HCT116 (cell line): ENCODE measurements around the gene RASL11A. TPM values are rescaled to one million over a fixed set of nuclear protein-coding genes. Genes with fewer than 3 reads are reported as not detected.

Experiments
- ATAC-seq: fragments of 200-7000 bp; cut with Tn5 transposase; 2 replicates; pipeline ENCODE4 v1.9.1; 2020; ENCODE audit warnings: mild to moderate bottlenecking, moderate library complexity
- BruUV-seq: library from RNA; stranded (reverse); fragments of 400-500 nt; replicated peaks from 2 replicates; lab custom pipeline; 2021; lab: Mats Ljungman, UMichigan
- CTCF ChIA-PET: fragments of 300-600 bp; sonication (Branson Sonifier 250); formaldehyde crosslinking; loops from one replicate; lab custom pipeline; 2021; ENCODE audit warnings: antibody characterized with exemption; lab: Charles Lee
- POLR2A ChIA-PET: fragments of 300-600, 350-600 bp; sonication (Branson Sonifier 250); formaldehyde crosslinking; loops from one replicate; lab custom pipeline; 2021; ENCODE audit warnings: antibody characterized with exemption; lab: Charles Lee
- RAD21 ChIA-PET, 2 experiments: fragments of 300-600 bp; sonication (Branson Sonifier 250); formaldehyde crosslinking; loops; one replicate each; lab custom pipeline; 2023; ENCODE audit warnings: low total read pairs in 2 of 2; ENCODE audit not compliant: uncharacterized antibody in 2 of 2, unreplicated experiment in 2 of 2, low non-redundant PET in 1 of 2; lab: Charles Lee
- DNase-seq: peaks from one replicate; pipeline ENCODE4 v3.0.0-alpha.2; 2010; ENCODE audit warnings: low read depth, low spot score
- H2AFZ ChIP-seq: fragments of 200-600 bp; shearing (Covaris generic), sonication (generic); 2 replicates; pipeline ENCODE4 v1.6.1; 2017; ENCODE audit warnings: low read depth, mixed run types, mixed read lengths, antibody characterized with exemption, low read length; ENCODE audit not compliant: poor library complexity, severe bottlenecking
- H3K27ac ChIP-seq: 2 replicates; pipeline ENCODE4 v1.5.1; 2012; ENCODE audit warnings: low read depth, low read length
- H3K27me3 ChIP-seq: fragments of 200-600 bp; sonication (generic); 2 replicates; pipeline ENCODE4 v1.6.1; 2016; ENCODE audit warnings: mixed run types, low read length, mixed read lengths; ENCODE audit not compliant: insufficient read depth
- H3K36me3 ChIP-seq, 2 experiments: fragments of 200-500 bp in 1 of 2; fragments of 200-600 bp in 1 of 2; sonication (Bioruptor generic) in 1 of 2; sonication (generic) in 1 of 2; 2 replicates each; pipeline versions ENCODE4 v1.5.1 to v1.6.1; 2014 to 2016; ENCODE audit warnings: low read length in 2 of 2, inconsistent platforms in 1 of 2, mixed read lengths in 1 of 2, mixed run types in 1 of 2; ENCODE audit not compliant: insufficient read depth in 2 of 2, control insufficient read depth in 1 of 2
- H3K4me1 ChIP-seq, 2 experiments: fragments of 200-600 bp in 1 of 2; sonication (generic) in 1 of 2; 2 replicates each; pipeline versions ENCODE4 v1.5.1 to v1.6.1; 2012 to 2017; ENCODE audit warnings: low read length in 2 of 2, inconsistent platforms in 1 of 2, mild to moderate bottlenecking in 1 of 2, mixed read lengths in 1 of 2, mixed run types in 1 of 2, moderate library complexity in 1 of 2; ENCODE audit not compliant: insufficient read depth in 2 of 2, control insufficient read depth in 1 of 2
- H3K4me2 ChIP-seq: fragments of 200-600 bp; sonication (generic); 2 replicates; pipeline ENCODE4 v1.6.1; 2017; ENCODE audit warnings: mixed run types, low read length, mixed read lengths
- H3K4me3 ChIP-seq, 2 experiments: fragments of 200-600 bp in 1 of 2; sonication (generic) in 1 of 2; replicated peaks in 1 of 2; 2 replicates each; pipeline ENCODE4 v1.5.1; 2011 to 2016; ENCODE audit warnings: low read length in 2 of 2, control low read depth in 1 of 2, low read depth in 1 of 2, mild to moderate bottlenecking in 1 of 2, mixed read lengths in 1 of 2, mixed run types in 1 of 2
- H3K79me2 ChIP-seq: fragments of 200-600 bp; sonication (generic); 2 replicates; pipeline ENCODE4 v1.6.1; 2017; ENCODE audit warnings: mild to moderate bottlenecking, mixed run types, low read length, moderate library complexity, mixed read lengths; ENCODE audit not compliant: insufficient read depth
- H3K9ac ChIP-seq: fragments of 200-600 bp; sonication (generic); 2 replicates; pipeline ENCODE4 v1.6.1; 2016; ENCODE audit warnings: low read length, mixed read lengths
- H3K9me2 ChIP-seq: fragments of 200-600 bp; sonication (generic), shearing (Covaris generic); 2 replicates; pipeline ENCODE4 v1.6.1; 2017; ENCODE audit warnings: mixed run types, mild to moderate bottlenecking, moderate library complexity; ENCODE audit not compliant: insufficient read depth
- H3K9me3 ChIP-seq, 2 experiments: fragments of 200-500 bp in 1 of 2; fragments of 200-600 bp in 1 of 2; sonication (Bioruptor generic) in 1 of 2; sonication (generic) in 1 of 2; 2 replicates each; pipeline ENCODE4 v1.6.1; 2014 to 2017; ENCODE audit warnings: low read length in 2 of 2, mixed read lengths in 2 of 2, inconsistent platforms in 1 of 2, low read depth in 1 of 2, mild to moderate bottlenecking in 1 of 2, mixed run types in 1 of 2, moderate library complexity in 1 of 2; ENCODE audit not compliant: control insufficient read depth in 1 of 2, insufficient read depth in 1 of 2
- H4K20me1 ChIP-seq: fragments of 200-600 bp; sonication (generic), shearing (Covaris generic); 2 replicates; pipeline ENCODE4 v1.6.1; 2017; ENCODE audit warnings: mixed run types, mild to moderate bottlenecking, moderate library complexity; ENCODE audit not compliant: insufficient read depth
- ATF3 ChIP-seq: IDR thresholded peaks from 2 replicates; pipeline ENCODE4 v1.6.1; 2012
- CBX3 ChIP-seq: IDR thresholded peaks from 2 replicates; pipeline ENCODE4 v1.6.1; 2012; ENCODE audit warnings: low read depth
- CEBPB ChIP-seq: IDR thresholded peaks from 2 replicates; pipeline ENCODE4 v1.6.1; 2012; ENCODE audit warnings: low read depth
- ELF1 ChIP-seq: IDR thresholded peaks from 2 replicates; pipeline ENCODE4 v1.6.1; 2012; ENCODE audit warnings: low read depth, borderline replicate concordance
- EZH2 ChIP-seq: fragments of 200-600 bp; sonication (generic); IDR thresholded peaks from 2 replicates; pipeline ENCODE4 v1.6.1; 2017; ENCODE audit warnings: antibody characterized with exemption, mixed run types
- EZH2phosphoT487 ChIP-seq: fragments of 200-600 bp; IDR thresholded peaks from 2 replicates; pipeline ENCODE4 v1.6.1; 2018; ENCODE audit warnings: antibody characterized with exemption, borderline replicate concordance
- FOSL1 ChIP-seq: IDR thresholded peaks from 2 replicates; pipeline ENCODE4 v1.6.1; 2012; ENCODE audit warnings: low read depth
- JUND ChIP-seq: IDR thresholded peaks from 2 replicates; pipeline ENCODE4 v1.6.1; 2012
- POLR2A ChIP-seq: IDR thresholded peaks from 2 replicates; pipeline ENCODE4 v1.7.0; 2011; ENCODE audit warnings: borderline replicate concordance; ENCODE audit not compliant: insufficient read depth, insufficient read length; ENCODE audit errors: extremely low read depth
- RAD21 ChIP-seq: IDR thresholded peaks from 2 replicates; pipeline ENCODE4 v1.6.1; 2012; ENCODE audit warnings: low read depth, mild to moderate bottlenecking
- SRF ChIP-seq: IDR thresholded peaks from 2 replicates; pipeline ENCODE4 v1.6.1; 2012; ENCODE audit warnings: low read depth
- TCF7L2 ChIP-seq: IDR thresholded peaks from 2 replicates; pipeline ENCODE4 v1.7.0; 2011; ENCODE audit warnings: borderline replicate concordance, inconsistent platforms; ENCODE audit not compliant: insufficient read depth, insufficient read length; ENCODE audit errors: extremely low read depth
- ZFX ChIP-seq: fragments of 450-650 bp; IDR thresholded peaks from 2 replicates; pipeline ENCODE4 v1.6.1; 2017
- intact Hi-C: fragments of 100-400 bp; cut with micrococcal nuclease; formaldehyde crosslinking; loops from 2 replicates; pipeline ENCODE4 v1.10.0; 2022
- total RNA-seq: library from RNA; stranded (reverse); gene quantifications from one replicate; pipeline ENCODE4 v1.2.1, GENCODE V29; 2021; ENCODE audit not compliant: unreplicated experiment

RASL11A gene
- total RNA-seq, 1 experiment from 2014 or later = 5.0 TPM

GRCh38 chr13:27273658-27274425, 3.2 kb downstream of the RASL11A start:
- Histone ChIP-seq H2AFZ (no peak overlapping the region), H3K4me1 (peaks cover 4 to 14% of the 10 kb centered on the region in 2 experiments; a peak in 3 of 4 replicates), H3K9me3 (no peaks in the 10 kb centered on the region), H3K36me3 (no peaks in the 10 kb centered on the region), H4K20me1 (no peaks in the 10 kb centered on the region), H3K9ac (no peak overlapping the region), H3K27ac (no peak overlapping the region), H3K27me3 (no peaks in the 10 kb centered on the region), H3K9me2 (no peaks in the 10 kb centered on the region), H3K4me2 (no peak overlapping the region), H3K79me2 (no peaks in the 10 kb centered on the region), H3K4me3 (no peak overlapping the region)
- no TSS peak for BruUV-seq
- RAD21 ChIA-PET = interaction anchor here in 1 of 2 experiments (0.7 kb wide), 1 partner anchor 62 kb away, joined by 6 read pairs; no protein-coding TSS in a partner anchor
- TF ChIP-seq FOSL1 (no peak), CBX3 (no peak), ZFX (no peak), ELF1 (no peak), EZH2phosphoT487 (no peak), ATF3 (no peak), CEBPB (no peak), TCF7L2 (no peak)
- DNase-seq (no peak), ATAC-seq (no peak)
- CTCF ChIA-PET = interaction anchor here (0.7 to 1.2 kb wide), 2 partner anchors 10 to 30 kb away, joined by 3 to 5 read pairs; no protein-coding TSS in a partner anchor
- intact Hi-C loops = no loop called here
- POLR2A ChIA-PET = no interaction called here

- no peak overlapping the region for H3K27ac ChIP-seq
- RAD21 ChIA-PET = no interaction called here
- H3K9me2 ChIP-seq = no peaks in the 10 kb centered on the region
- H3K4me3 ChIP-seq = no peak overlapping the region
- H3K79me2 ChIP-seq = no peaks in the 10 kb centered on the region
- no peak for DNase-seq
- BruUV-seq = no TSS peak
- H4K20me1 ChIP-seq = no peaks in the 10 kb centered on the region
- POLR2A ChIA-PET = interaction anchor here (1.3 kb wide), 1 partner anchor 17 kb away, joined by 3 read pairs; no protein-coding TSS in a partner anchor
- TF ChIP-seq SRF = no peak
- no peak for TF ChIP-seq JUND
- TF ChIP-seq RAD21 = no peak
- no peak for TF ChIP-seq EZH2
- no peak for TF ChIP-seq POLR2A
- TF ChIP-seq CBX3 = no peak
- no peak for TF ChIP-seq ELF1
- no peaks in the 10 kb centered on the region for H3K9me3 ChIP-seq
- no peak overlapping the region for H2AFZ ChIP-seq
- no peak overlapping the region for H3K9ac ChIP-seq
- CTCF ChIA-PET = interaction anchor here (1.2 kb wide), 1 partner anchor 9 kb away, joined by 5 read pairs; no protein-coding TSS in a partner anchor
- no peaks in the 10 kb centered on the region for H3K36me3 ChIP-seq
- intact Hi-C loops = no loop called here
- peaks cover 4 to 17% of the 10 kb centered on the region in 2 experiments; a peak in 3 of 4 replicates for H3K4me1 ChIP-seq
- no peaks in the 10 kb centered on the region for H3K27me3 ChIP-seq
- H3K4me2 ChIP-seq = no peak overlapping the region
- no peak for ATAC-seq
Measured at GRCh38 chr13:27274631-27275030, 4.0 kb downstream of the RASL11A start.
